Measurements from ENCODE around the gene AURKB. TPM values are rescaled to one million over a fixed set of nuclear protein-coding genes. Genes with fewer than 3 reads are reported as not detected.

Gene AURKB
- total RNA-seq, 1 donor from 2014 or later = 1.2 TPM

DNA sequence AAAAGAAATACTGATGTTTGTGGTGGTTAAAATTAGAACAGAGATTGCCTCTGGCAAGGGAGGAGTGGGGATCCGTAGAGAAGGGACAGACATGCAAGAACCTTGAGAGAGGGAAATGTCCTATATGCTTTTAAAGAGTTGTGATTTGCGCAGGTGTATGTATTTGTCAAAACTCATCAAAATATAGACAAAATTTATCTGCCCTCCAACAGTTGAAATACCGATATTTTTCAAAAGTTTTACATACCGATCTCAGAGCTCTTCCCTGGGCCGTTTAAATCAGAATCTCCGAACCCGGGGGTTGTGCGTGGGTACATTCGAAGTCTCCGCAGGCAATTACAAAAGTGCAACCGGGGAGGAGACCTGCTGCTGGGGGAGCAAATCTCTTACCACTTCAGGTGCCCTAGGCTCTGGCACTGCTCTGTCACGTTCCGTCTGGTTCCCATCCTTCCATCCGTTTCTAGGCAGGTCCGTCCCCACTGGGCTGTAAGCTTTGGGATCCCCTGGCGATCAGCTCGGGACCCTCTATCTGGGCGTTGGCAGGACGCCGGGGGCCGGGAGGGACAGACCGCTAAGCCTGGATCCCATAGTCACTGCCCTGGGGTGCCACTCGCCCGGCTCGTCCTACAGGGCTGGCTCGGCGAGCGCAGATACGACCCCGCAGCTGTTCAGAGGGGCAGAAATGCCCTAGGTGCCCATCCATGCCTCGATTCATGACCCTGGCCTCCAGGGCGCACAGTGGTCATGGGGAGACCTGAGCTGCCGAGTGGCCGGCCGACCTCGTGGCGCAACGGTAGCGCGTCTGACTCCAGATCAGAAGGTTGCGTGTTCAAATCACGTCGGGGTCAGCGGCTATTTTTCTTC, 24.6 kb downstream of the AURKB start:
- H3K27me3 ChIP-seq (ENCODE audit: low read depth) = no peaks in the 10 kb centered on the region

GRCh38 chr17:8176998-8177731, 33.2 kb downstream of the AURKB start:
- DNase-seq = no peak
- Histone ChIP-seq H3K9me3 (replicated peaks) (no peaks in the 10 kb centered on the region), H3K4me3 (peak overlapping the region; percentile 77), H3K27ac (replicated peaks) (peak overlapping the region; percentile 87), H3K4me1 (peaks cover 51% of the 10 kb centered on the region), H3K27me3 (ENCODE audit: low read depth) (no peaks in the 10 kb centered on the region), H3K36me3 (no peaks in the 10 kb centered on the region)
- intact Hi-C loops (cut with micrococcal nuclease) = no loop called here
- TF ChIP-seq, protein P1, sequence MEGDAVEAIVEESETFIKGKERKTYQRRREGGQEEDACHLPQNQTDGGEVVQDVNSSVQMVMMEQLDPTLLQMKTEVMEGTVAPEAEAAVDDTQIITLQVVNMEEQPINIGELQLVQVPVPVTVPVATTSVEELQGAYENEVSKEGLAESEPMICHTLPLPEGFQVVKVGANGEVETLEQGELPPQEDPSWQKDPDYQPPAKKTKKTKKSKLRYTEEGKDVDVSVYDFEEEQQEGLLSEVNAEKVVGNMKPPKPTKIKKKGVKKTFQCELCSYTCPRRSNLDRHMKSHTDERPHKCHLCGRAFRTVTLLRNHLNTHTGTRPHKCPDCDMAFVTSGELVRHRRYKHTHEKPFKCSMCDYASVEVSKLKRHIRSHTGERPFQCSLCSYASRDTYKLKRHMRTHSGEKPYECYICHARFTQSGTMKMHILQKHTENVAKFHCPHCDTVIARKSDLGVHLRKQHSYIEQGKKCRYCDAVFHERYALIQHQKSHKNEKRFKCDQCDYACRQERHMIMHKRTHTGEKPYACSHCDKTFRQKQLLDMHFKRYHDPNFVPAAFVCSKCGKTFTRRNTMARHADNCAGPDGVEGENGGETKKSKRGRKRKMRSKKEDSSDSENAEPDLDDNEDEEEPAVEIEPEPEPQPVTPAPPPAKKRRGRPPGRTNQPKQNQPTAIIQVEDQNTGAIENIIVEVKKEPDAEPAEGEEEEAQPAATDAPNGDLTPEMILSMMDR (IDR thresholded peaks at IDR 0.05; ENCODE audit: borderline replicate concordance) = no peak

More for the DNA sequence above, 24.6 kb downstream of the AURKB start:
- peak; percentile 84 for DNase-seq
- Histone ChIP-seq H3K36me3 (no peaks in the 10 kb centered on the region), H3K27ac (replicated peaks) (peak overlapping the region; percentile 95), H3K4me3 (peak overlapping the region; percentile 83), H3K9me3 (replicated peaks) (no peaks in the 10 kb centered on the region), H3K4me1 (peaks cover 43% of the 10 kb centered on the region)
- TF ChIP-seq, protein P1 (IDR thresholded peaks at IDR 0.05; ENCODE audit: borderline replicate concordance) = no peak
- intact Hi-C loops (cut with micrococcal nuclease) = loop anchor here (5.0 to 10.0 kb wide), 2 partner anchors 36 to 61 kb away; partner anchors contain the start of gene HES7

GRCh38 chr17:8176197-8176940, 34.0 kb downstream of the AURKB start, which contains the start of gene TMEM107:
TSS of gene TMEM107 (minus strand) at chr17:8176380. CDS start at chr17:8176286, 94 bp downstream.
- DNase-seq = peak; percentile 89
- peak within 1 kb of the TSS; percentile 77 for H3K4me3 ChIP-seq
- H3K27ac ChIP-seq (replicated peaks) = peak within 1 kb of the TSS; percentile 87
- TF ChIP-seq, protein P1 (IDR thresholded peaks at IDR 0.05; ENCODE audit: borderline replicate concordance) = no peak
- no peaks in the 10 kb centered on the region for H3K27me3 ChIP-seq (ENCODE audit: low read depth)
- peaks cover 45% of the 10 kb centered on the region for H3K4me1 ChIP-seq
- no peaks in the 10 kb centered on the region for H3K36me3 ChIP-seq
- intact Hi-C loops (cut with micrococcal nuclease) = no loop called here
- no peaks in the 10 kb centered on the region for H3K9me3 ChIP-seq (replicated peaks)

- intact Hi-C loops (cut with micrococcal nuclease) = no loop called here
- no peaks in the 10 kb centered on the region for H3K9me3 ChIP-seq (replicated peaks)
- no peaks in the 10 kb centered on the region for H3K36me3 ChIP-seq
- peak overlapping the region; percentile 87 for H3K27ac ChIP-seq (replicated peaks)
- no peak for DNase-seq
- H3K4me3 ChIP-seq = peak overlapping the region; percentile 77
- H3K27me3 ChIP-seq (ENCODE audit: low read depth) = no peaks in the 10 kb centered on the region
- peaks cover 45% of the 10 kb centered on the region for H3K4me1 ChIP-seq
- TF ChIP-seq, protein P1 (IDR thresholded peaks at IDR 0.05; ENCODE audit: borderline replicate concordance) = no peak
Measured at GRCh38 chr17:8175795-8176196, 34.6 kb downstream of the AURKB start.

DNA sequence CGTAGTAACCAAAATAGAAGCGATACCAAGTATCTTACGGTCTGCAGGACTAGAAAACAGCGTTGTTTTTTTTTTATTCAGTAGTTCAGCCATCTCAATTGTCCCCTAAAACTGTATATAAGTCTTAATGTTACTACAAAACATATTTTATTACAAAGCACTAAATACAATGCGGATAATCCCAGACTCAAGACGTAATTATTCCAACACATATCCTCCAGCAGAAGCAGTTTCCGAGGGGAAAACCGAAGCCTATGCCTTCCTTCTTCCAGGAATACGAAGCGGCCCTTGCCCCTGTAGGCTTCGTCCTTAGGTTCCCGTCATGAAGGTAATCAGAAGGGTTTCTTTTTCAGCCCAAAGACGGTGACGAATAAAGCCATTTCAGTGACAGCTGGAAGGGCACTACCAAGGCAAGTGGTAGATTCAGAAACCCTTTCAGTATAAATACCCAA, 36.5 kb downstream of the AURKB start:
- no peak for DNase-seq
- intact Hi-C loops (cut with micrococcal nuclease) = no loop called here
- H3K36me3 ChIP-seq = no peaks in the 10 kb centered on the region
- peak overlapping the region; percentile 64 for H3K4me3 ChIP-seq
- H3K4me1 ChIP-seq = peaks cover 45% of the 10 kb centered on the region
- no peaks in the 10 kb centered on the region for H3K27me3 ChIP-seq (ENCODE audit: low read depth)
- TF ChIP-seq, protein P1 (IDR thresholded peaks at IDR 0.05; ENCODE audit: borderline replicate concordance) = no peak
- peak overlapping the region; percentile 94 for H3K27ac ChIP-seq (replicated peaks)
- H3K9me3 ChIP-seq (replicated peaks) = no peaks in the 10 kb centered on the region

Measured in left ventricle myocardium inferior (tissue), 1 donor.